Erythroblast (primary cell): ENCODE results near the gene DDI2.

Source experiments
- GATA1 ChIP-seq: IDR thresholded peaks from 2 replicates; pipeline ENCODE4 v1.6.1; 2011; ENCODE audit warnings: low read depth, mild to moderate bottlenecking, control low read depth, low read length, moderate library complexity
- POLR2A ChIP-seq: IDR thresholded peaks from 2 replicates; pipeline ENCODE4 v1.6.1; 2011; ENCODE audit warnings: mild to moderate bottlenecking, low read length

DNA sequence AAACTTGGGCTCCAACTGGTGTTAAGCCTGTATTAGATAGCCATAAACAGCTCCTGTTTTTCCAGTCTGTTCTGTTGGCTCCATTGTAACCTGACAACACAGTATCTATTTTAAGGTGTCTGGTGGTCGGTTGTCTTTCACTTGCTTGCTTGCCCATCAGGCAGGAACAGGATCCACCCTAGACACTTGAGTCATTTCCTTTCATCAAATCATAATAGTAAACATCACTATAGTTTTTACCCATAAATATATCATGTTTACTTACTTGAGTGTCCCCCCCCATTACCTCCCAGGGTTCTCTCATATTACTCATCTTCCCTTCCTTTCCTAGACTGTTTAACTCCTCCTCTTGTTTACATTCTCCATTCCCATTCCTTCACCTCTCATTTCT is 2.9 kb downstream of the DDI2 start:
- TF ChIP-seq POLR2A (peak; percentile 37), GATA1 (no peak)
